PC-9 (cell line): ENCODE results near the gene ERG. TPM values are rescaled to one million over a fixed set of nuclear protein-coding genes. Genes with fewer than 3 reads are reported as not detected.

Experiments used
- BruUV-seq: library from RNA; stranded (reverse); fragments of 400-500 nt; replicated peaks from 2 replicates; lab custom pipeline; 2021; lab: Mats Ljungman, UMichigan
- CTCF ChIA-PET: fragments of 300-600 bp; sonication (Branson Sonifier 250); formaldehyde crosslinking; loops from one replicate; lab custom pipeline; 2022; ENCODE audit warnings: antibody characterized with exemption; lab: Charles Lee
- POLR2A ChIA-PET: fragments of 300-600 bp; sonication (Branson Sonifier 250); formaldehyde crosslinking; loops from one replicate; lab custom pipeline; 2022; ENCODE audit warnings: antibody characterized with exemption; ENCODE audit not compliant: unreplicated experiment; lab: Charles Lee
- DNase-seq, 2 experiments: peaks; one replicate each; pipeline versions ENCODE4 v3.0.0 to v3.0.0-alpha.2; 2015 to 2022; ENCODE audit warnings: mixed read lengths in 1 of 2
- H2AFZ ChIP-seq: fragments of 200-600 bp; sonication (generic); 2 replicates; pipeline ENCODE4 v1.8.1; 2017; ENCODE audit warnings: antibody characterized with exemption
- H3F3A ChIP-seq: fragments of 200-600 bp; sonication (generic); 2 replicates; pipeline ENCODE4 v1.8.1; 2017; ENCODE audit warnings: antibody characterized with exemption, mild to moderate bottlenecking, low read depth; ENCODE audit not compliant: insufficient read depth
- H3K27ac ChIP-seq: fragments of 200-600 bp; sonication (generic); 2 replicates; pipeline ENCODE4 v1.6.1; 2016; ENCODE audit warnings: mixed run types
- H3K27me3 ChIP-seq: fragments of 200-600 bp; sonication (generic); 2 replicates; pipeline ENCODE4 v1.6.1; 2016; ENCODE audit warnings: low read depth, mixed run types; ENCODE audit not compliant: insufficient read depth
- H3K36me3 ChIP-seq: fragments of 200-600 bp; sonication (generic); 2 replicates; pipeline ENCODE4 v1.6.1; 2016; ENCODE audit warnings: low read depth, mixed run types
- H3K4me1 ChIP-seq: fragments of 200-600 bp; sonication (generic); replicated peaks from 2 replicates; pipeline ENCODE4 v1.6.1; 2016; ENCODE audit warnings: mixed run types; ENCODE audit not compliant: insufficient read depth
- H3K4me2 ChIP-seq: fragments of 200-600 bp; sonication (generic); 2 replicates; pipeline ENCODE4 v1.6.1; 2017; ENCODE audit warnings: mixed run types
- H3K4me3 ChIP-seq: fragments of 200-600 bp; sonication (generic); 2 replicates; pipeline ENCODE4 v1.6.1; 2016; ENCODE audit warnings: mixed run types
- H3K79me2 ChIP-seq: fragments of 200-600 bp; sonication (generic); 2 replicates; pipeline ENCODE4 v1.6.1; 2017; ENCODE audit warnings: low read depth, mixed run types
- H3K9me2 ChIP-seq: fragments of 200-600 bp; sonication (generic); 2 replicates; pipeline ENCODE4 v1.8.1; 2017; ENCODE audit warnings: mild to moderate bottlenecking; ENCODE audit not compliant: insufficient read depth
- H3K9me3 ChIP-seq: fragments of 200-600 bp; sonication (generic); 2 replicates; pipeline ENCODE4 v1.8.1; 2016; ENCODE audit warnings: low read depth; ENCODE audit not compliant: insufficient read depth
- H4K20me1 ChIP-seq: fragments of 200-600 bp; sonication (generic); 2 replicates; pipeline ENCODE4 v1.8.1; 2017; ENCODE audit not compliant: insufficient read depth
- CTCF ChIP-seq: fragments of 200-600 bp; sonication (generic); conservative IDR thresholded peaks from 2 replicates; pipeline ENCODE4 v1.6.1; 2017; ENCODE audit warnings: mixed run types, antibody characterized with exemption, mild to moderate bottlenecking, moderate library complexity
- EZH2 ChIP-seq: fragments of 200-600 bp; sonication (generic); IDR thresholded peaks from 2 replicates; pipeline ENCODE4 v1.8.0; 2017; ENCODE audit warnings: antibody characterized with exemption, low read depth
- intact Hi-C: fragments of 100-400 bp; cut with micrococcal nuclease; formaldehyde crosslinking; loops from one replicate; pipeline ENCODE4 v1.10.0; 2022; ENCODE audit not compliant: unreplicated experiment
- total RNA-seq: library from RNA; stranded (reverse); gene quantifications from 2 replicates; pipeline ENCODE4 v1.2.3, GENCODE V29; 2021

Gene ERG
- total RNA-seq, 1 experiment from 2014 or later: not detected

GRCh38 chr21:38467374-38467773 is 30.9 kb downstream of the ERG start:
- TF ChIP-seq EZH2 (no peak), CTCF (no peak)
- BruUV-seq: no TSS peak
- ChIA-PET CTCF (no interaction called here), POLR2A (no interaction called here)
- H3F3A ChIP-seq: no peaks in the 10 kb centered on the region
- H4K20me1 ChIP-seq: no peaks in the 10 kb centered on the region
- no peak overlapping the region for H3K4me2 ChIP-seq
- intact Hi-C loops: no loop called here
- peaks cover 14% of the 10 kb centered on the region; the same call in 1 of the 2 replicates for H3K27me3 ChIP-seq
- H3K4me3 ChIP-seq: no peak overlapping the region
- H3K79me2 ChIP-seq: no peaks in the 10 kb centered on the region
- H3K9me3 ChIP-seq: no peaks in the 10 kb centered on the region
- no peaks in the 10 kb centered on the region for H3K9me2 ChIP-seq
- DNase-seq: no peak
- no peaks in the 10 kb centered on the region for H3K4me1 ChIP-seq
- H3K36me3 ChIP-seq: no peaks in the 10 kb centered on the region
- H3K27ac ChIP-seq: no peak overlapping the region
- no peak overlapping the region for H2AFZ ChIP-seq

GRCh38 chr21:38460171-38460742 is 38.0 kb downstream of the ERG start:
- TF ChIP-seq EZH2: no peak
- no peak for TF ChIP-seq CTCF
- H3K27me3 ChIP-seq: peaks cover 19% of the 10 kb centered on the region
- no peaks in the 10 kb centered on the region for H4K20me1 ChIP-seq
- no peak overlapping the region for H3K27ac ChIP-seq
- CTCF ChIA-PET: no interaction called here
- H3K9me3 ChIP-seq: no peaks in the 10 kb centered on the region
- no TSS peak for BruUV-seq
- H3K9me2 ChIP-seq: no peaks in the 10 kb centered on the region
- no peak overlapping the region for H3K4me3 ChIP-seq
- POLR2A ChIA-PET: no interaction called here
- no peak overlapping the region for H3K4me2 ChIP-seq
- no peaks in the 10 kb centered on the region for H3F3A ChIP-seq
- no peaks in the 10 kb centered on the region for H3K4me1 ChIP-seq
- no peaks in the 10 kb centered on the region for H3K79me2 ChIP-seq
- DNase-seq: no peak
- no peak overlapping the region for H2AFZ ChIP-seq
- no peaks in the 10 kb centered on the region for H3K36me3 ChIP-seq
- intact Hi-C loops: no loop called here

DNA sequence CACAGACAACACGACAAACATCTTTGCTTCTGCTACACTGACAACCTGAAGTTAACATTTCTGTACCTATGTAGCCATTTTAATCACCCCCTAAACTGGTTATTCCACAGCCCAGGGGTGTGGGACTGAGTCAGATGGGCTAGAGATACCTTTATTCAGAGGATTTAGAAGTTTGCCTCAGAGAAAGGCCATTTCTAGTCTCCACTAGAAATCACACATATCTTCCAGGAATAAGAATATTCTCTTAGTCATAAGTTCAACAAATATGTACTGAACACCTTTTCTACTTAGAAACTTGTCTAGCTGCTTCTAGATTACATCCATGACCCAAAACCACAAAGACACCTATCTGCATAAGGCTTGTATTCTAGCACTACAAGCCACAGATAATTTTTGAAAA is 38.8 kb downstream of the ERG start:
- DNase-seq: no peak
- no peaks in the 10 kb centered on the region for H3K9me3 ChIP-seq
- no peaks in the 10 kb centered on the region for H4K20me1 ChIP-seq
- no peaks in the 10 kb centered on the region for H3K36me3 ChIP-seq
- POLR2A ChIA-PET: no interaction called here
- no peaks in the 10 kb centered on the region for H3K79me2 ChIP-seq
- H3K4me2 ChIP-seq: no peak overlapping the region
- H3F3A ChIP-seq: no peaks in the 10 kb centered on the region
- intact Hi-C loops: no loop called here
- TF ChIP-seq EZH2 (no peak), CTCF (no peak)
- no peak overlapping the region for H2AFZ ChIP-seq
- H3K27me3 ChIP-seq: peaks cover 19% of the 10 kb centered on the region
- BruUV-seq: no TSS peak
- CTCF ChIA-PET: no interaction called here
- H3K27ac ChIP-seq: no peak overlapping the region
- H3K4me1 ChIP-seq: no peaks in the 10 kb centered on the region
- no peaks in the 10 kb centered on the region for H3K9me2 ChIP-seq
- H3K4me3 ChIP-seq: no peak overlapping the region
